Epithelial cell of alveolus of lung (primary cell): ENCODE results near the gene ZNF446. TPM values are rescaled to one million over a fixed set of nuclear protein-coding genes. Genes with fewer than 3 reads are reported as not detected.

ENCODE experiments used
- total RNA-seq: library from RNA; depleted of rRNA; stranded (reverse); fragments of >200 nt; gene quantifications from 2 replicates; pipeline ENCODE4 v1.2.1, GENCODE V29; 2015

The ZNF446 gene
- 8.0 and 11.5 TPM in 2 replicates for total RNA-seq

GRCh38 chr19:58475714-58476497 is at the start of gene ZNF446:
ZNF446 (plus strand) TSS chr19:58476352; CDS start chr19:58477219, 867 bp downstream.

DNA sequence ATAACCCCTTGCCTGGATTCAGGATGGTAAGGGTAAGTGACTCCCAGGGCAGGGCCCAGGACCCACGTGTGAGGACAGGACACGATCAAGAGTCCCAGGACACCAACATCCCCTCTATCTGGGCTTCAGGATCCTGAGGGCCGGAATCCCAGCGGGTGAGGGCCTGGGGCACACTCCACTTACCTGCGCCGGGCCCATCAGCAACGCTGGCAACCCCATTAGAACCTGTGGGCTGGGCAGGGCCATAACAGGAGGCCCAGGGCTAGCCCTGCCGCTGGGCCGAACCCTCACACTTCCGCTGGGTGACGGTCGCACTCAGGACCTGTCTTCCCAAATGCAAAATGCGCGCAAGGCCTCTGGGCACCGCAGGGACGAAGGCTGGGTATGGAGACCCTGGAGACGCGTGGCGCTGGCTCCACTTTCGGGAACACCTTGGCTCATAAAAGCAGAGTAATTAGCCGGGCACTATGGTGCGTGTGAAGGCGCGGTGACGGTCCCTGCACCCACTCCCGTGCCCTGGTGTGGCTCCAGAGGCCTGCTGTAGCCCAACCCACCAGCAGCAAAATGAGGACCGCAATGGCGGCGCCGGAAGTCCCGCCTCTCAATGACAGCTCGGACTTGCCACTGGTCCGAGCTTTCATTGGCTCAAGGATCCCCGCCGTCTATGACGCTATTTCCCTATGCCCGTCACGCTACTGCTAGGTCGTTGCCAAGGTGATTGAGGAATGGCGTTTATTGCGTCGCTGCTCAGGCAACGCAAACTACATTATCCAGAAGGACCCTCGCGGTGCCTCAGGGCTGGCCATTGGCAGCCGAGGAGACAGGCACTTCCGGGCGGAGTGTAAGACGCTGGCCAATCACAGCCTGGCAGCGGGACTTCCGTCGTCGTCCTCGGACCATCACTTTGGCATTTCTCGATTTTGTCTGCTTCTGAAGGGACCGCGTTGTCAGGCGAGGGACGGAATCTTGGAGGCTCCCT is 36.3 kb upstream of the ZNF446 start, which contains the start of gene ZNF132:
Gene ZNF132 (minus strand): TSS at position 578 of the 979 bp plus-strand sequence. CDS start 332 bp downstream, at position 246.

DNA sequence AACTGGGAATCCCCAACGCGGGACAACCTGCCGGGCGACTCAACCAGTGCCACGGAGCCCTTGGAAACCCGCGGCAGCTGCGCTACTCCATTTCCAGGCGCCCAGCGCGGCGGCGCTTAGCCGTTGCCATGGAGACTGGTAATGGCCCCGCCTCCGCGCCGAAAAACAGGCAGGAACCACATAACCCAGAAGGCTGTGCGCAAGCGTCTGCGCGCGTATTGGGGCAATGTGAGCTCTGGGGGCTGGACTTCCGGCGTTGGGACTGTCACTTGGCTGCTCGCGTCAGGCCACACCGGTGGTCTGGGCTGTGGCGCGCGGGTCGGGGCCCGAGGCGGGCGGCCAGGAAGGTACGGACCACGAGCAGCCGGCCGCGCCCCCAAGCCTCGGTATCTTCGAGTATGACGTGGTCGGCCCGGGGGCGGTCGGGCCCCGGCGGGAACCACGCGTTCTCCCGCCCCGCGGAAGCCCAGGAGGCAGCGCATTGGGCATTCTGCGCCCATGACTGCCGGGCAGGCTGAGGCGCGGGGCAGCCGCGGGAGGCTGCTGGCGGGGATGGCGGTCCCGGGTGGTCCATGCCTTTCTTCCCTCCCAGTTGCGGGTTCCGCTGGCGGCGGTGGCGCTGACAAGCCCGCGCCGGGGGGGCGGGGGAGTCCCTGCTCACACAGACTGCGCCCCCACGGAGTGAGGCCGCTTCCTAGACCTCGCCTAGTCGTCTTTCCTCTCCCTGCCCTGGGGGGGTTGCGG is 24.6 kb upstream of the ZNF446 start, which contains the start of gene ZNF324B:
Gene ZNF324B (plus strand): TSS at position 265 of the 744 bp plus-strand sequence. CDS start 2,080 bp downstream, outside the sequence.

GRCh38 chr19:58466760-58467589 is 9.2 kb upstream of the ZNF446 start, which contains the start of gene ZNF324:
ZNF324 (plus strand) TSS chr19:58467080; CDS start chr19:58469186, 2,106 bp downstream.

DNA sequence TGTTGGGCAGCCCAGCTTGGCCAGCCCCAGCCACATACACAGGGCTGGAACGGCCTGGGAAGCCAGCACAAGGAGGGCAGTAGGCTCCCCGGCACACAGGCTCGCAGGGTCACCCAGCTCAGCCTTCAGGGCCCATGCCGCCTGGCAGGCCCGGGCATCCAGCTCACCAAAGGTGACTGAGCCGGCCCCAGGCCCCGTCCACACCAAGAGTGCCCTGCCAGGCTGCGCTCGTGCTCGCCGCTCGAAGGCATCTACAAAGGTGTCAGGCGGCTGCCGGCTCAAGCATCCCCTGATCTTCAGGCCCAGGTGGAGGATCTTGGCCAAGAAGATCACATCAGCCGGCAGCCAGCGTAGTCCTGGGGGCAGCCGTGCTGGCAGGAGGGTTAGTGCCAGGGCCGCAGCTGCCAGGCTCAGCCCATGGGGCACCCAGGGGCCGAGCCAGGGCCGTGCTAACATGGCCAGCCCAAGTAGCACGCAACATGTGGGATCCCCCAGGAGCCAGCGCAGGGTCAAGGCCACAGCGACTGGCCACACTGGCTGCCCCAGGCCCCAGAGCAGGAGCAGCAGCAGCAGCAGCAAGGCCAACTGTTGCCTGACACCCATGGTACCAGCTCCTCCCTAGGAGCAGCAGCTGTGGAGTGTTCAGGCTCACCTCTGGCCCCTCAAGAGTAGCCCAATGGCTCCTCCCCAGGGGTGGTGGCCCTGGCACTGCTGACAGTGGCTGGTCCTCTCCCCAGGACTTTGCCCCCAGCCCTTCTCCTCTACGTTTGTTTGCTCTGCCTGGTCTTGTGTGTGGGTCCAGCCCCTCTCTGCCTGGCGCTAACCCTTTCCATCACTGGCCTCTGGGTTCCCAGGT is 35.4 kb downstream of the ZNF446 start, which contains the start of gene SLC27A5:
Gene SLC27A5 (minus strand): TSS at position 640 of the 856 bp plus-strand sequence. CDS start 37 bp downstream, at position 603.

GRCh38 chr19:58519355-58520256 is 43.5 kb downstream of the ZNF446 start, which contains the start of gene ZBTB45:
ZBTB45 (minus strand) TSS chr19:58519810; CDS start chr19:58517673, 2,137 bp downstream.

Other genes with a start within 250 kb of the ZNF446 start
- gene ZNF544, start 247.4 kb upstream of the ZNF446 start, total RNA-seq = 27.8 and 37.7 TPM in 2 replicates
- gene ZNF8, start 197.4 kb upstream of the ZNF446 start, total RNA-seq = 4.8 and 8.3 TPM in 2 replicates
- 22.1 and 35.2 TPM in 2 replicates for gene ERVK3-1, start 171.0 kb upstream of the ZNF446 start, total RNA-seq
- 1.4 and 2.6 TPM in 2 replicates for gene ZSCAN22, start 149.4 kb upstream of the ZNF446 start, total RNA-seq
- 5.0 and 69.1 TPM in 2 replicates for gene A1BG, start 122.9 kb upstream of the ZNF446 start, total RNA-seq
- gene ZNF497, start 113.6 kb upstream of the ZNF446 start, total RNA-seq = 0.52 and 1.5 TPM in 2 replicates
- gene ZNF837, start 95.3 kb upstream of the ZNF446 start, total RNA-seq = 3.6 and 9.1 TPM in 2 replicates
- gene RPS5, start 89.1 kb upstream of the ZNF446 start, total RNA-seq = 2,789 and 3,465 TPM in 2 replicates
- 2.0 TPM in 1 of 2 replicates, not detected in the other for gene RNF225, start 80.7 kb upstream of the ZNF446 start, total RNA-seq
- gene ZNF584, start 67.7 kb upstream of the ZNF446 start, total RNA-seq = 12.3 and 13.3 TPM in 2 replicates
- gene ZNF132, start 36.2 kb upstream of the ZNF446 start, total RNA-seq = 3.7 and 5.9 TPM in 2 replicates
- 3.6 and 5.6 TPM in 2 replicates for gene ZNF324B, start 24.7 kb upstream of the ZNF446 start, total RNA-seq
- 12.3 and 13.2 TPM in 2 replicates for gene ZNF324, start 9.3 kb upstream of the ZNF446 start, total RNA-seq
- 12.4 and 12.5 TPM in 2 replicates for gene SLC27A5, start 35.6 kb downstream of the ZNF446 start, total RNA-seq
- gene ZBTB45, start 43.5 kb downstream of the ZNF446 start, total RNA-seq = 12.4 and 15.0 TPM in 2 replicates
- 357 and 476 TPM in 2 replicates for gene TRIM28, start 67.7 kb downstream of the ZNF446 start, total RNA-seq
- 132 and 211 TPM in 2 replicates for gene CHMP2A, start 78.8 kb downstream of the ZNF446 start, total RNA-seq
- gene UBE2M, start 82.3 kb downstream of the ZNF446 start, total RNA-seq = 31.3 and 45.5 TPM in 2 replicates
- gene MZF1, start 97.0 kb downstream of the ZNF446 start, total RNA-seq = 3.9 and 14.6 TPM in 2 replicates